ENCODE results near the gene BMPR1A. TPM values are rescaled to one million over a fixed set of nuclear protein-coding genes. Genes with fewer than 3 reads are reported as not detected.

The BMPR1A gene
- total and polyA plus RNA-seq, 9 of the 15 experiments (the other 6 are each of a cell fraction or from before 2014, with no cell fraction given): 1.6 to 17.5 (median 9.1) TPM

- TF ChIP-seq ARID3A (IDR thresholded peaks at IDR 0.05; ENCODE audit: borderline replicate concordance, low read depth, low read length): no peak
- no peak for TF ChIP-seq POU5F1 (IDR thresholded peaks at IDR 0.05; ENCODE audit: borderline replicate concordance, low read depth, low read length, partially characterized antibody)
- TF ChIP-seq TOE1 (IDR thresholded peaks at IDR 0.05; ENCODE audit: borderline replicate concordance): no peak
- TF ChIP-seq TOE1 (CRISPR knock-in tag; IDR thresholded peaks at IDR 0.05; ENCODE audit: borderline replicate concordance, low read depth): no peak
- no peak for TF ChIP-seq ZNF12 (CRISPR knock-in tag; IDR thresholded peaks at IDR 0.05)
- TF ChIP-seq TARDBP (IDR thresholded peaks at IDR 0.05): no peak
- no peak for TF ChIP-seq HIVEP1 (CRISPR knock-in tag; IDR thresholded peaks at IDR 0.05)
- no peak for TF ChIP-seq GTF2F1 (IDR thresholded peaks at IDR 0.05; ENCODE audit: low read depth, low read length)
- TF ChIP-seq KLF10 (CRISPR knock-in tag; IDR thresholded peaks at IDR 0.05): no peak
- no peak for TF ChIP-seq NCOR1 (IDR thresholded peaks at IDR 0.05)
- no peak for TF ChIP-seq ZNF311 (CRISPR knock-in tag; IDR thresholded peaks at IDR 0.05)
- no peak for TF ChIP-seq JUND (IDR thresholded peaks at IDR 0.05; ENCODE audit: borderline replicate concordance, low read depth, low read length)
- TF ChIP-seq JUND (tag; IDR thresholded peaks at IDR 0.05; ENCODE audit: borderline replicate concordance, low read depth, low read length): peak; percentile 41; the same call in 1 of the 3 replicates
- no peak for TF ChIP-seq IRF9 (tag; IDR thresholded peaks at IDR 0.05)
- TF ChIP-seq, protein P1, sequence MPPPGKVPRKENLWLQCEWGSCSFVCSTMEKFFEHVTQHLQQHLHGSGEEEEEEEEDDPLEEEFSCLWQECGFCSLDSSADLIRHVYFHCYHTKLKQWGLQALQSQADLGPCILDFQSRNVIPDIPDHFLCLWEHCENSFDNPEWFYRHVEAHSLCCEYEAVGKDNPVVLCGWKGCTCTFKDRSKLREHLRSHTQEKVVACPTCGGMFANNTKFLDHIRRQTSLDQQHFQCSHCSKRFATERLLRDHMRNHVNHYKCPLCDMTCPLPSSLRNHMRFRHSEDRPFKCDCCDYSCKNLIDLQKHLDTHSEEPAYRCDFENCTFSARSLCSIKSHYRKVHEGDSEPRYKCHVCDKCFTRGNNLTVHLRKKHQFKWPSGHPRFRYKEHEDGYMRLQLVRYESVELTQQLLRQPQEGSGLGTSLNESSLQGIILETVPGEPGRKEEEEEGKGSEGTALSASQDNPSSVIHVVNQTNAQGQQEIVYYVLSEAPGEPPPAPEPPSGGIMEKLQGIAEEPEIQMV (tag; conservative IDR thresholded peaks at IDR 0.05; ENCODE audit: low read depth): no peak
- no peak for TF ChIP-seq ZNF316 (IDR thresholded peaks at IDR 0.05)
- no peak for TF ChIP-seq ETV5 (CRISPR knock-in tag; IDR thresholded peaks at IDR 0.05; ENCODE audit: low read depth)
- TF ChIP-seq RNF2 (IDR thresholded peaks at IDR 0.05): 0 out of 2 replicates have a peak, but pooled peaks have one; percentile 54
- TF ChIP-seq, protein P2, sequence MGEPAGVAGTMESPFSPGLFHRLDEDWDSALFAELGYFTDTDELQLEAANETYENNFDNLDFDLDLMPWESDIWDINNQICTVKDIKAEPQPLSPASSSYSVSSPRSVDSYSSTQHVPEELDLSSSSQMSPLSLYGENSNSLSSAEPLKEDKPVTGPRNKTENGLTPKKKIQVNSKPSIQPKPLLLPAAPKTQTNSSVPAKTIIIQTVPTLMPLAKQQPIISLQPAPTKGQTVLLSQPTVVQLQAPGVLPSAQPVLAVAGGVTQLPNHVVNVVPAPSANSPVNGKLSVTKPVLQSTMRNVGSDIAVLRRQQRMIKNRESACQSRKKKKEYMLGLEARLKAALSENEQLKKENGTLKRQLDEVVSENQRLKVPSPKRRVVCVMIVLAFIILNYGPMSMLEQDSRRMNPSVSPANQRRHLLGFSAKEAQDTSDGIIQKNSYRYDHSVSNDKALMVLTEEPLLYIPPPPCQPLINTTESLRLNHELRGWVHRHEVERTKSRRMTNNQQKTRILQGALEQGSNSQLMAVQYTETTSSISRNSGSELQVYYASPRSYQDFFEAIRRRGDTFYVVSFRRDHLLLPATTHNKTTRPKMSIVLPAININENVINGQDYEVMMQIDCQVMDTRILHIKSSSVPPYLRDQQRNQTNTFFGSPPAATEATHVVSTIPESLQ (CRISPR knock-in tag; IDR thresholded peaks at IDR 0.05): no peak
- no peak for TF ChIP-seq NEUROD1 (IDR thresholded peaks at IDR 0.05; ENCODE audit: borderline replicate concordance, low read depth, low read length, partially characterized antibody)
- no peak for TF ChIP-seq NR2C1 (IDR thresholded peaks at IDR 0.05)
- TF ChIP-seq NR2C1 (tag; IDR thresholded peaks at IDR 0.05): no peak
- no peak for TF ChIP-seq SP1 (CRISPR knock-in tag; IDR thresholded peaks at IDR 0.05)
- TF ChIP-seq KLF16 (IDR thresholded peaks at IDR 0.05): peak; percentile 62
- no peak for TF ChIP-seq POLR3A (IDR thresholded peaks at IDR 0.05; ENCODE audit: borderline replicate concordance, extremely low read depth, insufficient read depth, insufficient read length)
Observed at GRCh38 chr10:86752311-86752710, 4.1 kb upstream of the BMPR1A start (continued).

Measured in K562 (cell line).